Measurements from ENCODE around the gene MGAT1.

DNA sequence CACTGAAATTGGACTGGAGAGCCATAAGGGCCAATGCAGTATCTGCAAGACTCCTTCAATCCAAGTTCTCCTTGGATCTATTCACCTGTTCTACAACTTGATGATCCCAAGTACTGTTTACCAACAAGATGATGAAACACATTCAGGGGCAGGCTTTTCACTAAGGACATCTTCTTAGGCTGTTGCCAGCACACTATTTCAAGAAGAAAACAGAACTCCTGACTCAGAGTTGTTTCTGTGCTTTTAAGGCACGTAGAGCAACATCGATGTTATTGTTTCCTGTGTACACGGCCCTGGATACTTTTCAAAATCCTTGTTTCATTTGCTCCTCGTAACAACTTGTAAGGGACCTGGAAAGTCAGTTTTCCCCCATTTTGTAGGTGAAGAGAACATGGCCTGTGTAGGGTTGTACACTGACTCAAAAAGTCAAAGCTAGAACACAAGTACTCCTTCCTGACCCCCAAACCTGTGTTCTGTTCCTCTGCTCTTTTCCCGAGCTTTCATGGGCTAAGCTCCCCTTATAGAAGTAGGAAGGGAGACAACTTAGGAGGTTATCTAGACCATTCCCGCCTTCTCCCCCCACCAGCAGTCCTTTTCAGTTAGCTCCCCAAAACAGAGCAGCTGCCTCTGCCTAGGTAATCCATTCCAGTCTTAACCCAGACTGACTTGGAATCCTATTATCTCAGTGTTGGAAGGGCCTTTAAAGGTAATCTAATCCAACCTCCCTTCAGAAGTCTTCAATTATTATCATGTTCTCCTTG is 5.2 kb upstream of the MGAT1 start:
- TF ChIP-seq, protein P1, sequence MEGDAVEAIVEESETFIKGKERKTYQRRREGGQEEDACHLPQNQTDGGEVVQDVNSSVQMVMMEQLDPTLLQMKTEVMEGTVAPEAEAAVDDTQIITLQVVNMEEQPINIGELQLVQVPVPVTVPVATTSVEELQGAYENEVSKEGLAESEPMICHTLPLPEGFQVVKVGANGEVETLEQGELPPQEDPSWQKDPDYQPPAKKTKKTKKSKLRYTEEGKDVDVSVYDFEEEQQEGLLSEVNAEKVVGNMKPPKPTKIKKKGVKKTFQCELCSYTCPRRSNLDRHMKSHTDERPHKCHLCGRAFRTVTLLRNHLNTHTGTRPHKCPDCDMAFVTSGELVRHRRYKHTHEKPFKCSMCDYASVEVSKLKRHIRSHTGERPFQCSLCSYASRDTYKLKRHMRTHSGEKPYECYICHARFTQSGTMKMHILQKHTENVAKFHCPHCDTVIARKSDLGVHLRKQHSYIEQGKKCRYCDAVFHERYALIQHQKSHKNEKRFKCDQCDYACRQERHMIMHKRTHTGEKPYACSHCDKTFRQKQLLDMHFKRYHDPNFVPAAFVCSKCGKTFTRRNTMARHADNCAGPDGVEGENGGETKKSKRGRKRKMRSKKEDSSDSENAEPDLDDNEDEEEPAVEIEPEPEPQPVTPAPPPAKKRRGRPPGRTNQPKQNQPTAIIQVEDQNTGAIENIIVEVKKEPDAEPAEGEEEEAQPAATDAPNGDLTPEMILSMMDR (IDR thresholded peaks at IDR 0.05; ENCODE audit: insufficient read depth, low read length) = no peak
- TF ChIP-seq, protein P2, sequence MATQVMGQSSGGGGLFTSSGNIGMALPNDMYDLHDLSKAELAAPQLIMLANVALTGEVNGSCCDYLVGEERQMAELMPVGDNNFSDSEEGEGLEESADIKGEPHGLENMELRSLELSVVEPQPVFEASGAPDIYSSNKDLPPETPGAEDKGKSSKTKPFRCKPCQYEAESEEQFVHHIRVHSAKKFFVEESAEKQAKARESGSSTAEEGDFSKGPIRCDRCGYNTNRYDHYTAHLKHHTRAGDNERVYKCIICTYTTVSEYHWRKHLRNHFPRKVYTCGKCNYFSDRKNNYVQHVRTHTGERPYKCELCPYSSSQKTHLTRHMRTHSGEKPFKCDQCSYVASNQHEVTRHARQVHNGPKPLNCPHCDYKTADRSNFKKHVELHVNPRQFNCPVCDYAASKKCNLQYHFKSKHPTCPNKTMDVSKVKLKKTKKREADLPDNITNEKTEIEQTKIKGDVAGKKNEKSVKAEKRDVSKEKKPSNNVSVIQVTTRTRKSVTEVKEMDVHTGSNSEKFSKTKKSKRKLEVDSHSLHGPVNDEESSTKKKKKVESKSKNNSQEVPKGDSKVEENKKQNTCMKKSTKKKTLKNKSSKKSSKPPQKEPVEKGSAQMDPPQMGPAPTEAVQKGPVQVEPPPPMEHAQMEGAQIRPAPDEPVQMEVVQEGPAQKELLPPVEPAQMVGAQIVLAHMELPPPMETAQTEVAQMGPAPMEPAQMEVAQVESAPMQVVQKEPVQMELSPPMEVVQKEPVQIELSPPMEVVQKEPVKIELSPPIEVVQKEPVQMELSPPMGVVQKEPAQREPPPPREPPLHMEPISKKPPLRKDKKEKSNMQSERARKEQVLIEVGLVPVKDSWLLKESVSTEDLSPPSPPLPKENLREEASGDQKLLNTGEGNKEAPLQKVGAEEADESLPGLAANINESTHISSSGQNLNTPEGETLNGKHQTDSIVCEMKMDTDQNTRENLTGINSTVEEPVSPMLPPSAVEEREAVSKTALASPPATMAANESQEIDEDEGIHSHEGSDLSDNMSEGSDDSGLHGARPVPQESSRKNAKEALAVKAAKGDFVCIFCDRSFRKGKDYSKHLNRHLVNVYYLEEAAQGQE (IDR thresholded peaks at IDR 0.05; ENCODE audit: insufficient replicate concordance, low read depth) = no peak
